H9 (cell line): ENCODE measurements around the gene FAAH. TPM values are rescaled to one million over a fixed set of nuclear protein-coding genes. Genes with fewer than 3 reads are reported as not detected.
A peak's percentile ranks its signal among the peaks of the same experiment; 100 is the strongest.

Experiments
- DNase-seq: peaks from one replicate; pipeline ENCODE4 v3.0.0-alpha.2; 2017
- H2AFZ ChIP-seq: one replicate; pipeline ENCODE4 v1.6.1; 2013; ENCODE audit warnings: mild to moderate bottlenecking, low read length, control low read depth, moderate library complexity
- H2AK5ac ChIP-seq: 2 replicates; pipeline ENCODE4 v1.6.1; 2013; ENCODE audit warnings: low read length, control low read depth, mixed read lengths; ENCODE audit not compliant: insufficient read length
- H2BK120ac ChIP-seq: one replicate; pipeline ENCODE4 v1.6.1; 2013; ENCODE audit warnings: low read depth, mild to moderate bottlenecking, low read length, control low read depth, inconsistent platforms; ENCODE audit not compliant: poor library complexity, severe bottlenecking
- H2BK12ac ChIP-seq: 2 replicates; pipeline ENCODE4 v1.6.1; 2013; ENCODE audit warnings: low read length, control low read depth, mixed read lengths, low read depth; ENCODE audit not compliant: insufficient read length
- H2BK15ac ChIP-seq: 2 replicates; pipeline ENCODE4 v1.6.1; 2013; ENCODE audit warnings: low read depth, low read length, control low read depth
- H2BK20ac ChIP-seq: one replicate; pipeline ENCODE4 v1.6.1; 2013; ENCODE audit warnings: low read depth, mild to moderate bottlenecking, low read length, control low read depth, inconsistent platforms; ENCODE audit not compliant: poor library complexity, severe bottlenecking
- H2BK5ac ChIP-seq: 2 replicates; pipeline ENCODE4 v1.6.1; 2013; ENCODE audit warnings: low read length, control low read depth, mixed read lengths; ENCODE audit not compliant: insufficient read length
- H3K14ac ChIP-seq: 2 replicates; pipeline ENCODE4 v1.6.1; 2013; ENCODE audit warnings: low read length, control low read depth; ENCODE audit not compliant: insufficient read depth
- H3K18ac ChIP-seq: 2 replicates; pipeline ENCODE4 v1.6.1; 2013; ENCODE audit warnings: low read depth, mild to moderate bottlenecking, mixed read lengths, low read length, control low read depth; ENCODE audit not compliant: insufficient read length
- H3K23ac ChIP-seq: 2 replicates; pipeline ENCODE4 v1.6.1; 2013; ENCODE audit warnings: low read length, control low read depth, mixed read lengths, low read depth; ENCODE audit not compliant: insufficient read length
- H3K23me2 ChIP-seq: 2 replicates; pipeline ENCODE4 v1.6.1; 2013; ENCODE audit warnings: low read depth, mild to moderate bottlenecking, mixed read lengths, low read length, control low read depth; ENCODE audit not compliant: insufficient read length, poor library complexity, severe bottlenecking
- H3K27ac ChIP-seq: 2 replicates; pipeline ENCODE4 v1.5.1; 2013; ENCODE audit warnings: low read length, control low read depth, mixed read lengths, low read depth; ENCODE audit not compliant: insufficient read length
- H3K27me3 ChIP-seq: 2 replicates; pipeline ENCODE4 v1.6.1; 2013; ENCODE audit warnings: low read length, control low read depth, inconsistent platforms; ENCODE audit not compliant: insufficient read depth
- H3K4ac ChIP-seq: 2 replicates; pipeline ENCODE4 v1.6.1; 2013; ENCODE audit warnings: low read depth, mild to moderate bottlenecking, control low read depth, inconsistent platforms, low read length, moderate library complexity
- H3K4me1 ChIP-seq: 2 replicates; pipeline ENCODE4 v1.6.1; 2013; ENCODE audit warnings: low read length, control low read depth, inconsistent platforms; ENCODE audit not compliant: insufficient read depth
- H3K4me2 ChIP-seq: 2 replicates; pipeline ENCODE4 v1.6.1; 2013; ENCODE audit warnings: low read length, control low read depth, mixed read lengths; ENCODE audit not compliant: insufficient read length, insufficient read depth
- H3K56ac ChIP-seq: 2 replicates; pipeline ENCODE4 v1.6.1; 2013; ENCODE audit warnings: low read depth, mild to moderate bottlenecking, mixed read lengths, low read length, control low read depth; ENCODE audit not compliant: insufficient read length
- H3K79me1 ChIP-seq: 2 replicates; pipeline ENCODE4 v1.6.1; 2013; ENCODE audit warnings: low read depth, mild to moderate bottlenecking, moderate library complexity, low read length, control low read depth, inconsistent platforms; ENCODE audit not compliant: insufficient read depth, poor library complexity, severe bottlenecking
- H3K79me2 ChIP-seq: 2 replicates; pipeline ENCODE4 v1.6.1; 2013; ENCODE audit warnings: low read length, control low read depth, inconsistent platforms; ENCODE audit not compliant: insufficient read depth
- H3K9ac ChIP-seq: 2 replicates; pipeline ENCODE4 v1.6.1; 2013; ENCODE audit warnings: low read length, control low read depth, mixed read lengths; ENCODE audit not compliant: insufficient read length; ENCODE audit errors: extremely low read depth
- H3K9me3 ChIP-seq: one replicate; pipeline ENCODE4 v1.6.1; 2013; ENCODE audit warnings: low read depth, low read length, inconsistent platforms; ENCODE audit not compliant: control insufficient read depth
- H3T11ph ChIP-seq: one replicate; pipeline ENCODE4 v1.6.1; 2013; ENCODE audit warnings: mild to moderate bottlenecking, low read length, control low read depth, inconsistent platforms
- H4K20me1 ChIP-seq: one replicate; pipeline ENCODE4 v1.6.1; 2013; ENCODE audit not compliant: control insufficient read depth, insufficient read length, insufficient read depth
- H4K5ac ChIP-seq: 2 replicates; pipeline ENCODE4 v1.6.1; 2013; ENCODE audit warnings: low read depth, mild to moderate bottlenecking, mixed read lengths, low read length, control low read depth; ENCODE audit not compliant: insufficient read length
- H4K8ac ChIP-seq: replicated peaks from 2 replicates; pipeline ENCODE4 v1.6.1; 2013; ENCODE audit warnings: low read length, control low read depth, mixed read lengths, low read depth; ENCODE audit not compliant: insufficient read length
- H4K91ac ChIP-seq: 2 replicates; pipeline ENCODE4 v1.6.1; 2013; ENCODE audit warnings: low read depth, mild to moderate bottlenecking, moderate library complexity, mixed read lengths, low read length, control low read depth; ENCODE audit not compliant: insufficient read length
- H3K27ac Mint-ChIP-seq, 3 experiments: 2 replicates in 2 of 3; 3 replicates in 1 of 3; pipeline ENCODE4 v1.8.0; 2020 to 2021; ENCODE audit warnings: mixed read lengths in 3 of 3, mild to moderate bottlenecking in 1 of 3, moderate library complexity in 1 of 3
- H3K27me3 Mint-ChIP-seq: 2 replicates; pipeline ENCODE4 v1.8.0; 2021; ENCODE audit warnings: low read depth, mild to moderate bottlenecking, moderate library complexity, mixed read lengths
- H3K36me3 Mint-ChIP-seq, 3 experiments: 2 replicates in 2 of 3; 3 replicates in 1 of 3; pipeline ENCODE4 v1.8.0; 2020 to 2021; ENCODE audit warnings: low read depth in 3 of 3, mixed read lengths in 3 of 3; ENCODE audit not compliant: insufficient read depth in 1 of 3
- H3K4me1 Mint-ChIP-seq, 2 experiments: 2 replicates each; pipeline ENCODE4 v1.8.0; 2020; ENCODE audit warnings: mixed read lengths in 2 of 2
- H3K4me3 Mint-ChIP-seq, 2 experiments: 2 replicates in 1 of 2; 3 replicates in 1 of 2; pipeline ENCODE4 v1.8.0; 2020 to 2021; ENCODE audit warnings: mild to moderate bottlenecking in 2 of 2, mixed read lengths in 2 of 2, moderate library complexity in 1 of 2
- H3K9me3 Mint-ChIP-seq, 2 experiments: 2 replicates in 1 of 2; 3 replicates in 1 of 2; pipeline ENCODE4 v1.8.0; 2020; ENCODE audit warnings: mild to moderate bottlenecking in 2 of 2, mixed read lengths in 2 of 2, moderate library complexity in 1 of 2
- WGBS: extraction: QIAGEN DNeasy Blood & Tissue Kit; methylation state at CpG from one replicate; pipeline ENCODE4 v1.1.7; 2013; ENCODE audit warnings: missing lambda C conversion rate, low lambda C conversion rate, mixed read lengths; ENCODE audit not compliant: insufficient read length; ENCODE audit errors: extremely low coverage; 5-methylcytosine and 5-hydroxymethylcytosine counted together
- total RNA-seq: library from RNA; stranded (reverse); gene quantifications from 2 replicates; pipeline ENCODE4 v1.2.1, GENCODE V29; 2021
- TF ChIP-seq, protein P1 (sequence below): fragments of 200-600 bp; sonication (generic); conservative IDR thresholded peaks from 3 replicates; pipeline ENCODE4 v1.8.0; 2021; ENCODE audit warnings: antibody characterized with exemption, mild to moderate bottlenecking

Gene FAAH
- total RNA-seq, 1 experiment from 2014 or later, result 18.9 TPM

DNA sequence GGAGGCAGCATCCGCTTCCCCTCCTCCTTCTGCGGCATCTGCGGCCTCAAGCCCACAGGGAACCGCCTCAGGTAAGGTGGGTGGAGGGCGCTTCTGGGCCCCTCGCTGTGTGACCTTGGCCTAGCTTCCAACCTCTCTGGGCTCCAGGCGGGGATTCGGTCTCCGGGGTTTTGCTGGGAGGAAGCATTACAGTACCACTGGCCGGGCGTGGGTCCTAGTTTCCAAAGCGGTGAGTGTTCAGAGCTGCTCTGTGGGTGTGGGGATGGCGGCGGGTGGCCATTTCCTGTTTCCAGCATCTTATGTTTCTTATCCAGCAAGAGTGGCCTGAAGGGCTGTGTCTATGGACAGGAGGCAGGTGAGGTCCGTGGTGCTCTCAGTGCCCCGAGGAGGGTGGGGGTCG lies 11.6 kb downstream of the FAAH start:
- H3T11ph ChIP-seq, result no peak overlapping the region
- no peak overlapping the region for H3K9ac ChIP-seq
- H3K9me3 Mint-ChIP-seq, result no peaks in the 10 kb centered on the region
- no peak overlapping the region for H2BK20ac ChIP-seq
- no peak overlapping the region for H3K4ac ChIP-seq
- no peak overlapping the region for H3K27ac ChIP-seq
- no peak overlapping the region for H2AFZ ChIP-seq
- H3K4me1 ChIP-seq, result peaks cover 3% of the 10 kb centered on the region; the same call in 1 of the 2 replicates
- H4K20me1 ChIP-seq, result no peaks in the 10 kb centered on the region
- H3K79me1 ChIP-seq, result no peaks in the 10 kb centered on the region
- no peak overlapping the region for H2BK5ac ChIP-seq
- WGBS, result no CpG with 5 or more reads among the region's 17 CpGs
- peaks cover 25 to 34% of the 10 kb centered on the region in 2 experiments for H3K4me1 Mint-ChIP-seq
- no peak overlapping the region for H3K14ac ChIP-seq
- TF ChIP-seq, protein P1, sequence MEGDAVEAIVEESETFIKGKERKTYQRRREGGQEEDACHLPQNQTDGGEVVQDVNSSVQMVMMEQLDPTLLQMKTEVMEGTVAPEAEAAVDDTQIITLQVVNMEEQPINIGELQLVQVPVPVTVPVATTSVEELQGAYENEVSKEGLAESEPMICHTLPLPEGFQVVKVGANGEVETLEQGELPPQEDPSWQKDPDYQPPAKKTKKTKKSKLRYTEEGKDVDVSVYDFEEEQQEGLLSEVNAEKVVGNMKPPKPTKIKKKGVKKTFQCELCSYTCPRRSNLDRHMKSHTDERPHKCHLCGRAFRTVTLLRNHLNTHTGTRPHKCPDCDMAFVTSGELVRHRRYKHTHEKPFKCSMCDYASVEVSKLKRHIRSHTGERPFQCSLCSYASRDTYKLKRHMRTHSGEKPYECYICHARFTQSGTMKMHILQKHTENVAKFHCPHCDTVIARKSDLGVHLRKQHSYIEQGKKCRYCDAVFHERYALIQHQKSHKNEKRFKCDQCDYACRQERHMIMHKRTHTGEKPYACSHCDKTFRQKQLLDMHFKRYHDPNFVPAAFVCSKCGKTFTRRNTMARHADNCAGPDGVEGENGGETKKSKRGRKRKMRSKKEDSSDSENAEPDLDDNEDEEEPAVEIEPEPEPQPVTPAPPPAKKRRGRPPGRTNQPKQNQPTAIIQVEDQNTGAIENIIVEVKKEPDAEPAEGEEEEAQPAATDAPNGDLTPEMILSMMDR, result no peak
- no peak overlapping the region for H3K56ac ChIP-seq
- H2BK15ac ChIP-seq, result no peak overlapping the region
- no peak for DNase-seq
- no peaks in the 10 kb centered on the region for H3K79me2 ChIP-seq
- no peak overlapping the region for H4K91ac ChIP-seq
- H3K23me2 ChIP-seq, result no peaks in the 10 kb centered on the region
- H3K27me3 ChIP-seq, result no peaks in the 10 kb centered on the region
- no peaks in the 10 kb centered on the region for H3K9me3 ChIP-seq
- no peak overlapping the region for H2BK12ac ChIP-seq
- peaks cover 2 to 7% (median 6%) of the 10 kb centered on the region in 3 experiments; a peak in 6 of 7 replicates for H3K36me3 Mint-ChIP-seq
- H3K23ac ChIP-seq, result no peak overlapping the region
- H4K5ac ChIP-seq, result no peak overlapping the region
- no peak overlapping the region for H2BK120ac ChIP-seq
- H2AK5ac ChIP-seq, result no peak overlapping the region
- H3K27me3 Mint-ChIP-seq, result no peaks in the 10 kb centered on the region
- H3K4me3 Mint-ChIP-seq, result no peak overlapping the region
- peak overlapping the region in 1 of 3 experiments; percentile 44; a peak in 2 of 7 replicates for H3K27ac Mint-ChIP-seq
- H3K4me2 ChIP-seq, result no peak overlapping the region
- H4K8ac ChIP-seq, result no peak overlapping the region
- no peak overlapping the region for H3K18ac ChIP-seq
